Fibroblast of mammary gland (primary cell): ENCODE results near the gene SH3RF3.

ENCODE experiments used
- DNase-seq: peaks from one replicate; pipeline ENCODE4 v3.0.0-alpha.2; 2010; ENCODE audit warnings: low read depth
- H3K4me3 ChIP-seq: 2 replicates; pipeline ENCODE4 v1.5.1; 2011; ENCODE audit warnings: low read depth, mild to moderate bottlenecking, low read length, moderate library complexity; ENCODE audit not compliant: control insufficient read depth
- CTCF ChIP-seq: conservative IDR thresholded peaks from 2 replicates; pipeline ENCODE4 v1.5.1; 2011; ENCODE audit warnings: low read depth, low read length, inconsistent platforms; ENCODE audit not compliant: control insufficient read depth, insufficient read depth

SH3RF3 gene

GRCh38 chr2:109452318-109453305, 323.6 kb downstream of the SH3RF3 start:
- no peak for TF ChIP-seq CTCF
- no peak overlapping the region for H3K4me3 ChIP-seq
- DNase-seq, result no peak

GRCh38 chr2:109453371-109453995, 324.5 kb downstream of the SH3RF3 start:
- no peak for DNase-seq
- TF ChIP-seq CTCF, result no peak
- H3K4me3 ChIP-seq, result no peak overlapping the region

- no peak for TF ChIP-seq CTCF
- H3K4me3 ChIP-seq, result no peak overlapping the region
- no peak for DNase-seq
Measured at GRCh38 chr2:109454304-109454703, 325.3 kb downstream of the SH3RF3 start.

- no peak for DNase-seq
- TF ChIP-seq CTCF, result no peak
- no peak overlapping the region for H3K4me3 ChIP-seq
Measured at GRCh38 chr2:109454765-109455394, 325.9 kb downstream of the SH3RF3 start.

- no peak for TF ChIP-seq CTCF
- no peak for DNase-seq
- H3K4me3 ChIP-seq, result no peak overlapping the region
Measured at GRCh38 chr2:109455731-109456691, 327.0 kb downstream of the SH3RF3 start.

GRCh38 chr2:109456776-109457175, 327.8 kb downstream of the SH3RF3 start:
- TF ChIP-seq CTCF, result no peak
- H3K4me3 ChIP-seq, result no peak overlapping the region
- DNase-seq, result no peak
